SU-DHL-6 (cell line): ENCODE results near the gene PRKCA.

Source experiments
- EZH2phosphoT487 ChIP-seq: fragments of 200-600 bp; sonication (generic), shearing (Covaris generic); conservative IDR thresholded peaks from 2 replicates; pipeline ENCODE4 v1.6.1; 2018; ENCODE audit warnings: mild to moderate bottlenecking, antibody characterized with exemption, low read length, moderate library complexity, mixed read lengths
- TF ChIP-seq, protein P1 (sequence below): fragments of 200-600 bp; sonication (generic); IDR thresholded peaks from one replicate; pipeline ENCODE4 v1.5.1; 2017; ENCODE audit warnings: antibody characterized with exemption, mild to moderate bottlenecking, low read length, moderate library complexity; ENCODE audit not compliant: insufficient read depth, poor library complexity, severe bottlenecking

- TF ChIP-seq, protein P1, sequence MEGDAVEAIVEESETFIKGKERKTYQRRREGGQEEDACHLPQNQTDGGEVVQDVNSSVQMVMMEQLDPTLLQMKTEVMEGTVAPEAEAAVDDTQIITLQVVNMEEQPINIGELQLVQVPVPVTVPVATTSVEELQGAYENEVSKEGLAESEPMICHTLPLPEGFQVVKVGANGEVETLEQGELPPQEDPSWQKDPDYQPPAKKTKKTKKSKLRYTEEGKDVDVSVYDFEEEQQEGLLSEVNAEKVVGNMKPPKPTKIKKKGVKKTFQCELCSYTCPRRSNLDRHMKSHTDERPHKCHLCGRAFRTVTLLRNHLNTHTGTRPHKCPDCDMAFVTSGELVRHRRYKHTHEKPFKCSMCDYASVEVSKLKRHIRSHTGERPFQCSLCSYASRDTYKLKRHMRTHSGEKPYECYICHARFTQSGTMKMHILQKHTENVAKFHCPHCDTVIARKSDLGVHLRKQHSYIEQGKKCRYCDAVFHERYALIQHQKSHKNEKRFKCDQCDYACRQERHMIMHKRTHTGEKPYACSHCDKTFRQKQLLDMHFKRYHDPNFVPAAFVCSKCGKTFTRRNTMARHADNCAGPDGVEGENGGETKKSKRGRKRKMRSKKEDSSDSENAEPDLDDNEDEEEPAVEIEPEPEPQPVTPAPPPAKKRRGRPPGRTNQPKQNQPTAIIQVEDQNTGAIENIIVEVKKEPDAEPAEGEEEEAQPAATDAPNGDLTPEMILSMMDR, result no peak
- no peak for TF ChIP-seq EZH2phosphoT487
Observed at GRCh38 chr17:66407864-66408263, 105.5 kb downstream of the PRKCA start.
